Measurements from ENCODE around the gene CD200R1L. TPM values are rescaled to one million over a fixed set of nuclear protein-coding genes. Genes with fewer than 3 reads are reported as not detected.

The CD200R1L gene
- total RNA-seq, 1 experiment from 2014 or later, result not detected

DNA sequence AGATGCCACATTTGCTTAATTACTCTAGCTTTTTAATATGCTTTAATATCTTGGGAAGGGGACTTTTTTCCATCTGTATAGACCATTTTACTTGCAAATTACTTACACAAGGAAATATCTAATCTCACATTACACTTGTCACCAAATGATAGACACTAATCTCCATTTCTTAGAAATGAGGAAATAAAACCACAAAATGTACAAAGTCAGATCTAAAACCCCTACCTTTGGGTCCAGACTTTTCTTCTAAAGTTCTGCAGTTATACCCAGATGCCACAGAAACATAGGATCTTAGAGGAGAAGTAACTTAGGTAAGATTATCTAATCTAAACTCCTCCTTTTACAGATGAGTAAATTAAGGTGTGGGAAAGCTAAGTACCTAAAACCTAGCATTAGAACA, 44.3 kb downstream of the CD200R1L start:
- no peak overlapping the region for H3K56ac ChIP-seq (ENCODE audit: insufficient read length, low read depth, low read length)
- H2BK20ac ChIP-seq (ENCODE audit: low read depth, low read length, poor library complexity, severe bottlenecking), result no peak overlapping the region
- no peak overlapping the region for H3K9ac ChIP-seq (ENCODE audit: extremely low read depth, insufficient read length, low read length)
- no peaks in the 10 kb centered on the region for H3K27me3 Mint-ChIP-seq (ENCODE audit: low read depth)
- H3K36me3 Mint-ChIP-seq (ENCODE audit: insufficient read depth in 1 of 3, low read depth in 3 of 3), result no peaks in the 10 kb centered on the region; a peak in 1 of 7 replicates
- peaks cover 0 to 3% of the 10 kb centered on the region in 2 experiments; a peak in 1 of 4 replicates for H3K4me1 Mint-ChIP-seq
- no peak overlapping the region for H3K18ac ChIP-seq (ENCODE audit: insufficient read length, low read depth, low read length)
- H3K9me3 Mint-ChIP-seq, result no peaks in the 10 kb centered on the region
- no peak overlapping the region for H3K4me3 Mint-ChIP-seq
- H3K79me2 ChIP-seq (ENCODE audit: insufficient read depth, low read length), result no peaks in the 10 kb centered on the region
- no peak overlapping the region for H2BK5ac ChIP-seq (ENCODE audit: insufficient read length, low read length)
- H3K4ac ChIP-seq (ENCODE audit: low read depth, low read length), result no peak overlapping the region
- H2BK15ac ChIP-seq (ENCODE audit: low read depth, low read length), result no peak overlapping the region
- TF ChIP-seq, protein P1, sequence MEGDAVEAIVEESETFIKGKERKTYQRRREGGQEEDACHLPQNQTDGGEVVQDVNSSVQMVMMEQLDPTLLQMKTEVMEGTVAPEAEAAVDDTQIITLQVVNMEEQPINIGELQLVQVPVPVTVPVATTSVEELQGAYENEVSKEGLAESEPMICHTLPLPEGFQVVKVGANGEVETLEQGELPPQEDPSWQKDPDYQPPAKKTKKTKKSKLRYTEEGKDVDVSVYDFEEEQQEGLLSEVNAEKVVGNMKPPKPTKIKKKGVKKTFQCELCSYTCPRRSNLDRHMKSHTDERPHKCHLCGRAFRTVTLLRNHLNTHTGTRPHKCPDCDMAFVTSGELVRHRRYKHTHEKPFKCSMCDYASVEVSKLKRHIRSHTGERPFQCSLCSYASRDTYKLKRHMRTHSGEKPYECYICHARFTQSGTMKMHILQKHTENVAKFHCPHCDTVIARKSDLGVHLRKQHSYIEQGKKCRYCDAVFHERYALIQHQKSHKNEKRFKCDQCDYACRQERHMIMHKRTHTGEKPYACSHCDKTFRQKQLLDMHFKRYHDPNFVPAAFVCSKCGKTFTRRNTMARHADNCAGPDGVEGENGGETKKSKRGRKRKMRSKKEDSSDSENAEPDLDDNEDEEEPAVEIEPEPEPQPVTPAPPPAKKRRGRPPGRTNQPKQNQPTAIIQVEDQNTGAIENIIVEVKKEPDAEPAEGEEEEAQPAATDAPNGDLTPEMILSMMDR (conservative IDR thresholded peaks at IDR 0.05), result no peak
- H4K91ac ChIP-seq (ENCODE audit: insufficient read length, low read depth, low read length), result no peak overlapping the region
- H2BK120ac ChIP-seq (ENCODE audit: low read depth, low read length, poor library complexity, severe bottlenecking), result no peak overlapping the region
- H4K8ac ChIP-seq (replicated peaks; ENCODE audit: insufficient read length, low read depth, low read length), result no peak overlapping the region
- no peak overlapping the region for H3K14ac ChIP-seq (ENCODE audit: insufficient read depth, low read length)
- no peaks in the 10 kb centered on the region for H3K4me1 ChIP-seq (ENCODE audit: insufficient read depth, low read length)
- DNase-seq, result no peak
- H3K27ac Mint-ChIP-seq, result no peak overlapping the region
- H2BK12ac ChIP-seq (ENCODE audit: insufficient read length, low read depth, low read length), result no peak overlapping the region
- no peak overlapping the region for H3K27ac ChIP-seq (ENCODE audit: insufficient read length, low read depth, low read length)
- no peaks in the 10 kb centered on the region; the same call in 1 of the 2 replicates for H3K27me3 ChIP-seq (ENCODE audit: insufficient read depth, low read length)
- H3K4me2 ChIP-seq (ENCODE audit: insufficient read depth, insufficient read length, low read length), result no peak overlapping the region
- no peaks in the 10 kb centered on the region for H3K23me2 ChIP-seq (ENCODE audit: insufficient read length, low read depth, low read length, poor library complexity, severe bottlenecking)
- no peak overlapping the region for H2AK5ac ChIP-seq (ENCODE audit: insufficient read length, low read length)
- H4K5ac ChIP-seq (ENCODE audit: insufficient read length, low read depth, low read length), result no peak overlapping the region
- H3T11ph ChIP-seq (ENCODE audit: low read length), result no peak overlapping the region
- H3K9me3 ChIP-seq (ENCODE audit: control insufficient read depth, low read depth, low read length), result no peaks in the 10 kb centered on the region
- no peaks in the 10 kb centered on the region for H3K79me1 ChIP-seq (ENCODE audit: insufficient read depth, low read depth, low read length, poor library complexity, severe bottlenecking)
- H3K23ac ChIP-seq (ENCODE audit: insufficient read length, low read depth, low read length), result no peak overlapping the region
- no peak overlapping the region for H2AFZ ChIP-seq (ENCODE audit: low read length)
- no peaks in the 10 kb centered on the region for H4K20me1 ChIP-seq (ENCODE audit: control insufficient read depth, insufficient read depth, insufficient read length)
